ENCODE data around the gene FASN. TPM values are rescaled to one million over a fixed set of nuclear protein-coding genes. Genes with fewer than 3 reads are reported as not detected.

FASN gene
- total RNA-seq, 1 experiment from 2014 or later, result 956 TPM

GRCh38 chr17:82113941-82114340 is 15.9 kb upstream of the FASN start:
- no peak for ATAC-seq
- TF ChIP-seq TCF7L2 (IDR thresholded peaks at IDR 0.05; ENCODE audit: low read depth, low read length), result no peak
- TF ChIP-seq CTCF (IDR thresholded peaks at IDR 0.05), result no peak
- TF ChIP-seq SIN3A (IDR thresholded peaks at IDR 0.05; ENCODE audit: borderline replicate concordance, insufficient read depth, low read depth, low read length), result no peak
- TF ChIP-seq REST (IDR thresholded peaks at IDR 0.05; ENCODE audit: insufficient read depth in 1 of 2, low read depth in 2 of 2, low read length in 1 of 2), result no peak
- TF ChIP-seq POLR2AphosphoS5 (IDR thresholded peaks at IDR 0.05; ENCODE audit: low read depth, low read length), result no peak
- intact Hi-C loops (cut with micrococcal nuclease; ENCODE audit: unreplicated experiment) (no loop called here), in situ Hi-C loops (cut with HindIII; ENCODE audit: low pct_unique_long_range_greater_than_20kb, low sequenced_read_pairs) (no loop called here)
- no peak overlapping the region for H3K27ac ChIP-seq (ENCODE audit: low read length)
- no peaks in the 10 kb centered on the region for H3K27me3 ChIP-seq (ENCODE audit: control insufficient read depth, insufficient read depth, low read length)
- H3K36me3 ChIP-seq (ENCODE audit: control insufficient read depth, insufficient read depth, low read length), result no peaks in the 10 kb centered on the region
- no peaks in the 10 kb centered on the region for H3K4me1 ChIP-seq (ENCODE audit: control insufficient read depth, insufficient read depth, low read length)
- no TSS peak for BruUV-seq (replicated peaks)
- POLR2A ChIA-PET, result no interaction called here
- DNase-seq (ENCODE audit: low read depth, low spot score), result no peak
- CTCF ChIA-PET, result no interaction called here
- H3K9me3 ChIP-seq (ENCODE audit: control insufficient read depth, insufficient read depth, low read depth, low read length), result no peaks in the 10 kb centered on the region
- H3K4me3 ChIP-seq (ENCODE audit: low read depth in 2 of 2, low read length in 2 of 2), result no peak overlapping the region

- DNase-seq (ENCODE audit: low read depth, low spot score) (no peak), ATAC-seq (no peak)
- ChIA-PET POLR2A (no interaction called here), CTCF (interaction anchor here (0.6 kb wide), 1 partner anchor 14 kb away, joined by 3 read pairs; no protein-coding TSS in a partner anchor)
- intact Hi-C loops (cut with micrococcal nuclease; ENCODE audit: unreplicated experiment), result no loop called here
- Histone ChIP-seq H3K36me3 (ENCODE audit: control insufficient read depth, insufficient read depth, low read length) (no peaks in the 10 kb centered on the region), H3K27ac (ENCODE audit: low read length) (no peak overlapping the region), H3K4me3 (ENCODE audit: low read depth in 2 of 2, low read length in 2 of 2) (no peak overlapping the region), H3K4me1 (ENCODE audit: control insufficient read depth, insufficient read depth, low read length) (no peaks in the 10 kb centered on the region), H3K9me3 (ENCODE audit: control insufficient read depth, insufficient read depth, low read depth, low read length) (no peaks in the 10 kb centered on the region), H3K27me3 (ENCODE audit: control insufficient read depth, insufficient read depth, low read length) (no peaks in the 10 kb centered on the region)
- no TSS peak for BruUV-seq (replicated peaks)
- no peak for TF ChIP-seq SIN3A (IDR thresholded peaks at IDR 0.05; ENCODE audit: borderline replicate concordance, insufficient read depth, low read depth, low read length)
- TF ChIP-seq TCF7L2 (IDR thresholded peaks at IDR 0.05; ENCODE audit: low read depth, low read length), result no peak
- TF ChIP-seq REST (IDR thresholded peaks at IDR 0.05; ENCODE audit: insufficient read depth in 1 of 2, low read depth in 2 of 2, low read length in 1 of 2), result no peak
- TF ChIP-seq CTCF (IDR thresholded peaks at IDR 0.05), result no peak
- no peak for TF ChIP-seq POLR2AphosphoS5 (IDR thresholded peaks at IDR 0.05; ENCODE audit: low read depth, low read length)
- in situ Hi-C loops (cut with HindIII; ENCODE audit: low pct_unique_long_range_greater_than_20kb, low sequenced_read_pairs), result no loop called here
Observed at GRCh38 chr17:82113422-82113821, 15.4 kb upstream of the FASN start.

All from Panc1 (cell line).